ENCODE results near the gene UGT3A1.

- TF ChIP-seq CTCF (IDR thresholded peaks at IDR 0.05; ENCODE audit: low read length), result no peak
- TF ChIP-seq EZH2 (IDR thresholded peaks at IDR 0.05; ENCODE audit: borderline replicate concordance, low read length), result no peak
Measured at GRCh38 chr5:35922468-35922867, 68.7 kb downstream of the UGT3A1 start.
